Measurements from ENCODE around the gene SEC16B.

The SEC16B gene

DNA sequence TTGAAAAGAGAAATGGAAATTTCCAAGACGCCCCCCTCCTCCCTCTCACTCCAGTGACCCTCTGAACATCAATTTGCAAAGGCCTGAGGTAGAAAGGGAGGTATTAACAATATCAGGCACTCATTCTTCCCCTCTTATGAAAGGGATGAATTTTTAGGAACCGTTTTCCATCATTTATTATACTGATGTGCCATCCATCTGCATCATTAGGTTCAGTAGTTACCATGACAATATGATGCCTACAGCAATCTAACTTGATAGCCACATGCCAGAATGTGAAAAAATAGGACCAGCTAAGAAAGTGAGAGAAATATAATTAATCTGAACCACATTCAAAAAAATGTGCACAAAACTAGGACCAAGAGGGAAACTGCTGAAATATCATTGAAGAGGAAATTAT is 40.9 kb downstream of the SEC16B start:
- no peak overlapping the region for H3K9ac ChIP-seq (ENCODE audit: low read depth in 1 of 2, low read length in 2 of 2)
- peaks cover 4 to 62% of the 10 kb centered on the region in 2 donors for H3K36me3 ChIP-seq (ENCODE audit: control insufficient read depth in 1 of 2, insufficient read depth in 2 of 2, low read length in 2 of 2)
- H3K9me3 ChIP-seq (ENCODE audit: control insufficient read depth in 1 of 2, low read length in 2 of 2): no peaks in the 10 kb centered on the region
- H3K27ac ChIP-seq (ENCODE audit: low read depth, low read length): no peak overlapping the region
- no peaks in the 10 kb centered on the region for H3K4me1 ChIP-seq (ENCODE audit: control insufficient read depth in 1 of 2, insufficient read depth in 2 of 2, low read length in 2 of 2)
- H3K27me3 ChIP-seq (ENCODE audit: control insufficient read depth in 1 of 2, insufficient read depth in 2 of 2, low read length in 2 of 2): no peaks in the 10 kb centered on the region
- H3K4me3 ChIP-seq (ENCODE audit: low read depth in 1 of 2, low read length in 2 of 2): no peak overlapping the region

DNA sequence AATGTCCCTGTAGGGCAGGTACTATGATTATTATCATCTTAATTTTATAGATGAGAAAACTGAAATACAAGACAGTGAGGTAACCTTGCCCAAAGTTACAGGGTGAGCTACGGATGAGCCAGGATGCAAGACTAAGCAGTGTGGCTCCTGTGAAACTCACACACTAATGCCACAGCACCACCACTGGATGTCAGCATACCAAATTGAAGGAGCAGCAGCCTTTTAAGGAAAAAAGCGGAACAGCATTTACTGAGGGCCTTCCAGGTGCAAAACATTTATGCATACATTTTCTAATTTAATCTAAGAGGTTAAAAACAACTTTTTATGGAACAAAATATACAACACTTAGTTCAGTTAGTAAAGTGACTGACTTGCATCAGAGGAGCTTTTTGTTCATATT is 41.7 kb downstream of the SEC16B start:
- Histone ChIP-seq H3K9ac (ENCODE audit: low read depth in 1 of 2, low read length in 2 of 2) (no peak overlapping the region), H3K4me1 (ENCODE audit: control insufficient read depth in 1 of 2, insufficient read depth in 2 of 2, low read length in 2 of 2) (no peaks in the 10 kb centered on the region), H3K27ac (ENCODE audit: low read depth, low read length) (no peak overlapping the region), H3K9me3 (ENCODE audit: control insufficient read depth in 1 of 2, low read length in 2 of 2) (no peaks in the 10 kb centered on the region), H3K36me3 (ENCODE audit: control insufficient read depth in 1 of 2, insufficient read depth in 2 of 2, low read length in 2 of 2) (peaks cover 4 to 54% of the 10 kb centered on the region in 2 donors), H3K27me3 (ENCODE audit: control insufficient read depth in 1 of 2, insufficient read depth in 2 of 2, low read length in 2 of 2) (no peaks in the 10 kb centered on the region), H3K4me3 (ENCODE audit: low read depth in 1 of 2, low read length in 2 of 2) (no peak overlapping the region)

DNA sequence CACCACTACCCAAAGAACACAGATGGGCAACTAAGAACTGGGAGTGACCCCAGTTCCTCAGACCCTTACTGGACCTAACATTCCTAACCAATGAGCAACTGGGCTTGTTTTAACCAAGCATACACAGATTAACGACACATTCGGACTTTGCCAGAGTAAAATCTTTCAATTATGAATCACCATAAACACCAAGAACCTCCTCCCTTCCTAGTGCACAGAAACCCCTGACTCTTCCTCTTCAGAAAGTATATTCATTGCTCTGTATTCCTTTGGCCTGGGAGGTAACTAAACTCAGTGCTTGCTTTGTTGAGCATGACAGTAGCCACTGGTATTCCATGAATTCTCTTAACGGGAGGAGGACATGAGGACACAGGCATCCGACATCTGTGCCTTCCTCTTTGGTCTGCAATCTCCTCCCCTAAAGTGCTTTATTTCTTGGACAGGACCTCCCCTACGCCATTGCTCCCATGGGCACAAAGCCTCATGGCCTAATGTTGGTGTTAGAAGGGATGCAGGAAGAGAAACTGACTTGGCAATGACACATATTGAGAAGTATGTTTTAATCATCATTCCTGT is 42.7 kb downstream of the SEC16B start:
- Histone ChIP-seq H3K27me3 (ENCODE audit: control insufficient read depth in 1 of 2, insufficient read depth in 2 of 2, low read length in 2 of 2) (no peaks in the 10 kb centered on the region), H3K9me3 (ENCODE audit: control insufficient read depth in 1 of 2, low read length in 2 of 2) (no peaks in the 10 kb centered on the region), H3K27ac (ENCODE audit: low read depth, low read length) (no peak overlapping the region), H3K36me3 (ENCODE audit: control insufficient read depth in 1 of 2, insufficient read depth in 2 of 2, low read length in 2 of 2) (peaks cover 4 to 45% of the 10 kb centered on the region in 2 donors), H3K4me1 (ENCODE audit: control insufficient read depth in 1 of 2, insufficient read depth in 2 of 2, low read length in 2 of 2) (no peaks in the 10 kb centered on the region), H3K4me3 (ENCODE audit: low read depth in 1 of 2, low read length in 2 of 2) (no peak overlapping the region), H3K9ac (ENCODE audit: low read depth in 1 of 2, low read length in 2 of 2) (no peak overlapping the region)

DNA sequence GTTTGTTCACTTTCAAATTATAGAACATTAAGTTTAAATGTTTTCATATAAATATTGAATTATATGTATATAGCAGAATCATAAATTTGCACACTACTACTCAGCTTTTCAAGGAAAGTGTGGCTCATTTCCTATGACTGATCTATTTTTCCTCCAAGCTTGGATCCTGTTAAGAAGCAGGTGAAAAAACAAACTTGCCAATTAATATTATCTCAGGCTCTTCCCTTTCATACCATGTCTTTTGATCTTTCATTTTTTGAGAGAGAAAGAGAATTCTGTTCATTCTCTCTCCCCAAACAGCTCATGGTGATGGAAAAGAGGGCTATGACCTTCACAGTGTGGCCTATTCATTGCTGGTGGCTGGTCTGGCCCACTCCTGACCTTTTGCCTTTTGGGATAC is 43.7 kb downstream of the SEC16B start:
- H3K36me3 ChIP-seq (ENCODE audit: control insufficient read depth in 1 of 2, insufficient read depth in 2 of 2, low read length in 2 of 2): peaks cover 4 to 36% of the 10 kb centered on the region in 2 donors
- no peaks in the 10 kb centered on the region for H3K9me3 ChIP-seq (ENCODE audit: control insufficient read depth in 1 of 2, low read length in 2 of 2)
- no peaks in the 10 kb centered on the region for H3K27me3 ChIP-seq (ENCODE audit: control insufficient read depth in 1 of 2, insufficient read depth in 2 of 2, low read length in 2 of 2)
- no peak overlapping the region for H3K9ac ChIP-seq (ENCODE audit: low read depth in 1 of 2, low read length in 2 of 2)
- no peak overlapping the region for H3K27ac ChIP-seq (ENCODE audit: low read depth, low read length)
- no peak overlapping the region for H3K4me3 ChIP-seq (ENCODE audit: low read depth in 1 of 2, low read length in 2 of 2)
- no peaks in the 10 kb centered on the region for H3K4me1 ChIP-seq (ENCODE audit: control insufficient read depth in 1 of 2, insufficient read depth in 2 of 2, low read length in 2 of 2)

DNA sequence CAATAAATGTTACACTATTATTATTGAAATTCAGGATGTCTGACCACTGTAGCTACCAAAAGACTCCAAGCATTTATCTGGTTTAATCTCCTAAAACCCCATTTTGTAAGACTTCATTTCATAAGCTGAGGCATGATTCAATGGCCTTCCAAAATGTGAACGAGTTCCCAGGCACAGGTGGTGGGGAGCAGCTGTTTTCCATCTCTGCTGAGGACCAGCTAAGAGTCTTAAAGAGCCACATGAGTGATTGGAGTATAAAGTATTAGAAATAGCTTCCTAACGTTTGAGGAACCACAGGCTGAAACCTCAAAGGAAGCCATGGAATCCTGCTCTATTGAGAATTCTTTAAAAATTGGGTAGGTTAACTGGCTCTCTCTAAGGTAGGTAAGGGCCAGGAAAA is 44.9 kb downstream of the SEC16B start:
- Histone ChIP-seq H3K4me1 (ENCODE audit: control insufficient read depth in 1 of 2, insufficient read depth in 2 of 2, low read length in 2 of 2) (no peaks in the 10 kb centered on the region), H3K36me3 (ENCODE audit: control insufficient read depth in 1 of 2, insufficient read depth in 2 of 2, low read length in 2 of 2) (peaks cover 0 to 25% of the 10 kb centered on the region in 2 donors), H3K27ac (ENCODE audit: low read depth, low read length) (no peak overlapping the region), H3K4me3 (ENCODE audit: low read depth in 1 of 2, low read length in 2 of 2) (no peak overlapping the region), H3K27me3 (ENCODE audit: control insufficient read depth in 1 of 2, insufficient read depth in 2 of 2, low read length in 2 of 2) (no peaks in the 10 kb centered on the region), H3K9ac (ENCODE audit: low read depth in 1 of 2, low read length in 2 of 2) (no peak overlapping the region), H3K9me3 (ENCODE audit: control insufficient read depth in 1 of 2, low read length in 2 of 2) (no peaks in the 10 kb centered on the region)

DNA sequence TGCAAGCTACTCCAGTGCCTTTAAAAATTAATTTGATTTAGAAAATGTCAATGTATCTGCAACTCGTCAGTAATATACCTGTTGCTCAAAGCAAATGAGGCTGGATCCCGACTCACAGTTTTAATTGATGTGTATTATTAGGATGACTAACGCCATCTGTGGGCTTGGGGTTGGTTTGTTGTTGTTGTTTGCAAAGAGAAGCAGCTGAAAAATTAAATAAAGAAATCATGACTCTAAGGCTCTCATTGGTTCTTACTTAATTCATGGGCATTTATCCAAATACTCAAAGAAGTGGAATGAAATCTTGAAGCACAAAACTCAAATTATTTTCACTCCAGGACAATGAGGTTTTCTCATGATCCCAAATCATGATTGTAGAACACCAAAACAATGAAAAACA is 46.4 kb downstream of the SEC16B start:
- Histone ChIP-seq H3K9ac (ENCODE audit: low read depth in 1 of 2, low read length in 2 of 2) (no peak overlapping the region), H3K36me3 (ENCODE audit: control insufficient read depth in 1 of 2, insufficient read depth in 2 of 2, low read length in 2 of 2) (peaks cover 0 to 12% of the 10 kb centered on the region in 2 donors), H3K4me3 (ENCODE audit: low read depth in 1 of 2, low read length in 2 of 2) (no peak overlapping the region), H3K27me3 (ENCODE audit: control insufficient read depth in 1 of 2, insufficient read depth in 2 of 2, low read length in 2 of 2) (no peaks in the 10 kb centered on the region), H3K27ac (ENCODE audit: low read depth, low read length) (no peak overlapping the region), H3K4me1 (ENCODE audit: control insufficient read depth in 1 of 2, insufficient read depth in 2 of 2, low read length in 2 of 2) (no peaks in the 10 kb centered on the region), H3K9me3 (ENCODE audit: control insufficient read depth in 1 of 2, low read length in 2 of 2) (no peaks in the 10 kb centered on the region)

DNA sequence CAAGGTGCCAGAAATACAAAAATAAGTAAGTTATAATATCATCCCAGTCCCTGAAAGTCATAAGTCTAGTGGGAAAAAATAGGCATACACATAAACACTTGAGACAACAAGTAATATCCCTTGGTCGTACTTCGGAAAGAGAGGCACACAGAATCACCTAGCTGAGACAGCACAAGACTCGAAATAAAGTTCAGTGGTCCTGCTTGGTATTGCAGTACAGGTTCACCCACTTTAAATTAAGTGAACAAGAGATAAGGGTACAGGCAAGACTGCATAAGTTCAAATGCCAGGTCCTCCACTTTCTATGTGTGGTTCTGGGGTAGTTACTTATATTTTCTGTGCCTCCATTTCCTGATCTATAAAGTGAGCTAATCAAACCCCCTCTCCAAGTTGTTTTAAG is 47.6 kb downstream of the SEC16B start:
- H3K9me3 ChIP-seq (ENCODE audit: control insufficient read depth in 1 of 2, low read length in 2 of 2): no peaks in the 10 kb centered on the region
- H3K4me3 ChIP-seq (ENCODE audit: low read depth in 1 of 2, low read length in 2 of 2): no peak overlapping the region
- no peaks in the 10 kb centered on the region for H3K4me1 ChIP-seq (ENCODE audit: control insufficient read depth in 1 of 2, insufficient read depth in 2 of 2, low read length in 2 of 2)
- peaks cover 0 to 1% of the 10 kb centered on the region in 2 donors for H3K36me3 ChIP-seq (ENCODE audit: control insufficient read depth in 1 of 2, insufficient read depth in 2 of 2, low read length in 2 of 2)
- H3K9ac ChIP-seq (ENCODE audit: low read depth in 1 of 2, low read length in 2 of 2): no peak overlapping the region
- no peaks in the 10 kb centered on the region for H3K27me3 ChIP-seq (ENCODE audit: control insufficient read depth in 1 of 2, insufficient read depth in 2 of 2, low read length in 2 of 2)
- H3K27ac ChIP-seq (ENCODE audit: low read depth, low read length): no peak overlapping the region

DNA sequence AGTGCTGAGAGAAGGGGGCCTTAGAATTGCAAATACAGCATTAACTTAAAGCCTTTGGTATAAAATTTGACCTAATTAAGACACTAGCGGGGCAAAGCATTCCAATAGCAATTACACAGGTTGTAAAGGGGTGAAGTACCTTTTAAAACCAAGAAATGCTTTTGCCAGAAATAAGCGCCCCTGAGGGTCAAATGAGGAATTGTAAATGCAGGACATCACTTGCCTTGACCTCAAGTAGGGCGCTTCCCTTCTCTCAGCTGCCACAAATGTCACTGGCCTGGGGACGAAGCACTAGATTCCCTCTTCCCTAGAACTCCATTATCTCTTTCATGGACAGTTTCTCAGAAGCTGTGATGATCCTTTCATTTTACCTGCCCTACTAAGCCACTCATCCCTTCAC is 48.3 kb downstream of the SEC16B start:
- no peak overlapping the region for H3K27ac ChIP-seq (ENCODE audit: low read depth, low read length)
- H3K9ac ChIP-seq (ENCODE audit: low read depth in 1 of 2, low read length in 2 of 2): no peak overlapping the region
- H3K9me3 ChIP-seq (ENCODE audit: control insufficient read depth in 1 of 2, low read length in 2 of 2): no peaks in the 10 kb centered on the region
- H3K4me3 ChIP-seq (ENCODE audit: low read depth in 1 of 2, low read length in 2 of 2): no peak overlapping the region
- no peaks in the 10 kb centered on the region for H3K27me3 ChIP-seq (ENCODE audit: control insufficient read depth in 1 of 2, insufficient read depth in 2 of 2, low read length in 2 of 2)
- no peaks in the 10 kb centered on the region for H3K36me3 ChIP-seq (ENCODE audit: control insufficient read depth in 1 of 2, insufficient read depth in 2 of 2, low read length in 2 of 2)
- no peaks in the 10 kb centered on the region for H3K4me1 ChIP-seq (ENCODE audit: control insufficient read depth in 1 of 2, insufficient read depth in 2 of 2, low read length in 2 of 2)

DNA sequence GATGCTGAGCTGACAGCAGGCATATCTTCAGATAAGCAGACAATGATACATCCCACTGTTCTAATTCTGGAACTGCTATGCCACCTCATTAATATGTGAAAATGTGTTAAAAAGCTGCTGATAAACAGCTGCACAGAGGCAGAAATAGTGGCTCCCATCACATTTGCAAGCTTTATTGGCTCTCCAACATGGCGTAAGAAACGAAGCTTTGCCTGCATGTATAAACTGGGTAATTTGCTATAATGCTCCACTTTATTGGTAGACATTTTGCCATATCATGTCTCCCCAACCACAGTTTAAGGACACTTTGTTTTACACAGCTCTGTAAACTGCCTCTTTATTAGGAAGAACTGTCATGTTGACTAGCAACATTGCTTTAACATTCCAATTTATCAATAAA is 49.8 kb downstream of the SEC16B start:
- Histone ChIP-seq H3K27ac (ENCODE audit: low read depth, low read length) (no peak overlapping the region), H3K36me3 (ENCODE audit: control insufficient read depth in 1 of 2, insufficient read depth in 2 of 2, low read length in 2 of 2) (no peaks in the 10 kb centered on the region), H3K27me3 (ENCODE audit: control insufficient read depth in 1 of 2, insufficient read depth in 2 of 2, low read length in 2 of 2) (no peaks in the 10 kb centered on the region), H3K4me1 (ENCODE audit: control insufficient read depth in 1 of 2, insufficient read depth in 2 of 2, low read length in 2 of 2) (no peaks in the 10 kb centered on the region), H3K4me3 (ENCODE audit: low read depth in 1 of 2, low read length in 2 of 2) (no peak overlapping the region), H3K9me3 (ENCODE audit: control insufficient read depth in 1 of 2, low read length in 2 of 2) (no peaks in the 10 kb centered on the region), H3K9ac (ENCODE audit: low read depth in 1 of 2, low read length in 2 of 2) (no peak overlapping the region)

DNA sequence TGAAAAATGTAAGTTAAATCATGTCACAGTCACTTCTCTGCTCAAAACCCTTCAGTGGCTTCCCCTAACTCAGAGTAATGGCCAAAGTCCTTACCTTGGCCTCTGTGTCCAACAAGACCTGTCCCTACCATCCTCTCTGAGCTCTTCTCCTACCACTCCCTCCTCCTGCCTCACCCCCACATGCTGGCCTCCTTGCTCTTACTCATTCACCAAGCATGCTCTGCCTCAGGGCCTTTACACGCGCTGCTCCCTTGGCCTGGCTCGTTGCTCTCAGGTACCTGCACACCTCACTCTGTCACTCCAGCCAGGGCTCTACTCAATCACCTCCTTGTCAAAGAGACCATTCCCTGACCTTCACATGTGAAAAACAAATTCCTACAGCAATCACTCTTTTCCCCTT is 54.2 kb downstream of the SEC16B start:
- H3K4me3 ChIP-seq (ENCODE audit: low read depth in 1 of 2, low read length in 2 of 2): no peak overlapping the region
- no peak overlapping the region for H3K27ac ChIP-seq (ENCODE audit: low read depth, low read length)

DNA sequence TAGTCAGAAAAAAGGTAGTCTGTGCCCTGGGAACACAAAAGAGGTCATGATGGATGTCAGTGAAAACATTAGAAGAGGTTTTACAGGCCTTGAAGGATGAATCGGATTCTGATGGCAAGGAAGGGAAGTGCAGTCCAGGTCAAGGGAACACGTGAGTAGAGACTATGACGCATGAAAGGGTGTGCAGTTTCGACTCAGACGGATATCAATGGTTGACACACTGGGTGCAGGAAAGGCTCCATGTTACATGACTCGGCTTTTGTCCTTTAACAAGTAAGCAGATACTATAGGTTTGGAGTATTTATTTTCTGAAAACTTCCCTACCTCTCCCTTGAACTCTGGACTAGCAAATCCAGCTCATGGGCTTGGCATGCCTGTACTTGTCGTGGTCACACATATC is 55.3 kb downstream of the SEC16B start:
- Histone ChIP-seq H3K27me3 (ENCODE audit: control insufficient read depth in 1 of 2, insufficient read depth in 2 of 2, low read length in 2 of 2) (no peaks in the 10 kb centered on the region), H3K4me1 (ENCODE audit: control insufficient read depth in 1 of 2, insufficient read depth in 2 of 2, low read length in 2 of 2) (peaks cover 0 to 8% of the 10 kb centered on the region in 2 donors), H3K36me3 (ENCODE audit: control insufficient read depth in 1 of 2, insufficient read depth in 2 of 2, low read length in 2 of 2) (no peaks in the 10 kb centered on the region), H3K9ac (ENCODE audit: low read depth in 1 of 2, low read length in 2 of 2) (no peak overlapping the region), H3K27ac (ENCODE audit: low read depth, low read length) (no peak overlapping the region), H3K9me3 (ENCODE audit: control insufficient read depth in 1 of 2, low read length in 2 of 2) (no peaks in the 10 kb centered on the region), H3K4me3 (ENCODE audit: low read depth in 1 of 2, low read length in 2 of 2) (no peak overlapping the region)

More for the DNA sequence above, 54.2 kb downstream of the SEC16B start:
- Histone ChIP-seq H3K9me3 (ENCODE audit: control insufficient read depth in 1 of 2, low read length in 2 of 2) (no peaks in the 10 kb centered on the region), H3K36me3 (ENCODE audit: control insufficient read depth in 1 of 2, insufficient read depth in 2 of 2, low read length in 2 of 2) (no peaks in the 10 kb centered on the region), H3K9ac (ENCODE audit: low read depth in 1 of 2, low read length in 2 of 2) (no peak overlapping the region), H3K4me1 (ENCODE audit: control insufficient read depth in 1 of 2, insufficient read depth in 2 of 2, low read length in 2 of 2) (peaks cover 0 to 8% of the 10 kb centered on the region in 2 donors), H3K27me3 (ENCODE audit: control insufficient read depth in 1 of 2, insufficient read depth in 2 of 2, low read length in 2 of 2) (no peaks in the 10 kb centered on the region)
